ENCODE measurements around the gene HABP4.

DNA sequence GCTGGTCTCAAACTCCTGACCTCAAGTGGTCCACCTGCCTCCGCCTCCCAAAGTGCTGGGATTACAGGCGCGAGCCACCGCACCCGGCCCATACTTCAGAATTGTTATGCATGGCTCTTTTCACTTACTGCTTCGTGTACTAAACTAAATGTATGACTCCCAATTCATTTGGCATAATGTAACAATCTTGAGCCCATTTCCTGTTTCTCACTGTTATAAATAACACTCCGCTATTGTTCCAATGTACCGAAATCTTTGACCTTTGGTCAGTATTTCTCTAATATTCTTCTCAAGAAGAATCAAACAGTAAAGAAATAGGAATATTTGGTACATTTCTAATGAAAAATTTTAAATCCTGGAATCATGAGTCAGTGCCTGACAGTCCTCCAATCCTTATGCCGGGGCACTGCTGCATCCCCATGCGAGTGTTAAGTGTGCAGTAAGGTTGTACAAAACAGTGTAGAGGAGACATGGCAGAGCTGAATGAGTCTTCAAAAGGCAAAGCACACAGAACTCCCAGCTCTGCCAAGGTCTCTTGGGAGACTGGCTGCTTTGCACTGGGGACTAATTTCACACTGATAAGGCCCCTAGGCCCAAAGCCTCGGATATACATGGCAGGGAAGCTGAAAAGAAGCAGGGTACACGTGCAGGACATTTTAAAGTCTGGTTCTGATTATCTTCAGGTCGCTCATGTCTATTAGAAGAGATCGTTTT, 58.4 kb downstream of the HABP4 start:
- TF ChIP-seq, protein P1, sequence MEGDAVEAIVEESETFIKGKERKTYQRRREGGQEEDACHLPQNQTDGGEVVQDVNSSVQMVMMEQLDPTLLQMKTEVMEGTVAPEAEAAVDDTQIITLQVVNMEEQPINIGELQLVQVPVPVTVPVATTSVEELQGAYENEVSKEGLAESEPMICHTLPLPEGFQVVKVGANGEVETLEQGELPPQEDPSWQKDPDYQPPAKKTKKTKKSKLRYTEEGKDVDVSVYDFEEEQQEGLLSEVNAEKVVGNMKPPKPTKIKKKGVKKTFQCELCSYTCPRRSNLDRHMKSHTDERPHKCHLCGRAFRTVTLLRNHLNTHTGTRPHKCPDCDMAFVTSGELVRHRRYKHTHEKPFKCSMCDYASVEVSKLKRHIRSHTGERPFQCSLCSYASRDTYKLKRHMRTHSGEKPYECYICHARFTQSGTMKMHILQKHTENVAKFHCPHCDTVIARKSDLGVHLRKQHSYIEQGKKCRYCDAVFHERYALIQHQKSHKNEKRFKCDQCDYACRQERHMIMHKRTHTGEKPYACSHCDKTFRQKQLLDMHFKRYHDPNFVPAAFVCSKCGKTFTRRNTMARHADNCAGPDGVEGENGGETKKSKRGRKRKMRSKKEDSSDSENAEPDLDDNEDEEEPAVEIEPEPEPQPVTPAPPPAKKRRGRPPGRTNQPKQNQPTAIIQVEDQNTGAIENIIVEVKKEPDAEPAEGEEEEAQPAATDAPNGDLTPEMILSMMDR (IDR thresholded peaks at IDR 0.05): no peak
- no peak for TF ChIP-seq POLR2A (IDR thresholded peaks at IDR 0.05)
